Suprapubic skin (tissue), 4 donors: ENCODE results near the gene CHRM4. TPM values are rescaled to one million over a fixed set of nuclear protein-coding genes. Genes with fewer than 3 reads are reported as not detected.

Experiments used
- DNase-seq, 2 donors: peaks; one replicate each; pipeline ENCODE4 v3.0.0-alpha.2; 2019; ENCODE audit warnings: low spot score in 2 of 2
- H3K27ac ChIP-seq: fragments of 200-600 bp; sonication (generic); one replicate; pipeline ENCODE4 v1.5.1; 2019
- H3K27me3 ChIP-seq: fragments of 200-600 bp; sonication (generic); one replicate; pipeline ENCODE4 v1.5.1; 2019
- H3K36me3 ChIP-seq: fragments of 200-600 bp; sonication (generic); one replicate; pipeline ENCODE4 v1.5.1; 2019
- H3K4me1 ChIP-seq: fragments of 200-600 bp; sonication (generic); one replicate; pipeline ENCODE4 v1.5.1; 2019
- H3K4me3 ChIP-seq: fragments of 200-600 bp; sonication (generic); one replicate; pipeline ENCODE4 v1.5.1; 2019; ENCODE audit warnings: mild to moderate bottlenecking
- H3K9me3 ChIP-seq: fragments of 200-600 bp; sonication (generic); one replicate; pipeline ENCODE4 v1.5.1; 2019
- CTCF ChIP-seq, 2 donors: fragments of 200-600 bp in 1 of 2; fragments of 450-650 bp in 1 of 2; sonication (generic) in 1 of 2; IDR thresholded peaks; one replicate each; pipeline ENCODE4 v1.5.1; 2016 to 2019; ENCODE audit warnings: antibody characterized with exemption in 2 of 2, mild to moderate bottlenecking in 1 of 2, moderate library complexity in 1 of 2
- EP300 ChIP-seq: sonication (generic); formaldehyde crosslinking; IDR thresholded peaks from one replicate; pipeline ENCODE4 v1.6.1; 2017; ENCODE audit warnings: antibody characterized with exemption
- POLR2A ChIP-seq, 2 donors: fragments of 450-650 bp; IDR thresholded peaks; one replicate each; pipeline ENCODE4 v1.6.1; 2017; ENCODE audit warnings: antibody characterized with exemption in 2 of 2, mild to moderate bottlenecking in 2 of 2, moderate library complexity in 2 of 2
- POLR2AphosphoS5 ChIP-seq, 3 donors: sonication (generic); formaldehyde crosslinking; IDR thresholded peaks; one replicate each; pipeline ENCODE4 v1.6.1; 2017; ENCODE audit warnings: antibody characterized with exemption in 3 of 3
- WGBS: methylation state at CpG from one replicate; pipeline ENCODE4 v1.1.5; 2018; 5-methylcytosine and 5-hydroxymethylcytosine counted together
- total RNA-seq, 4 donors: library from RNA; depleted of rRNA; stranded (reverse); fragments of >200 nt; gene quantifications; one replicate each; pipeline ENCODE4 v1.1.0, GENCODE V29; 2016

Gene CHRM4
- total RNA-seq, 4 donors from 2014 or later = 0.80 to 3.0 (median 2.6) TPM

- DNase-seq = no peak
- H3K9me3 ChIP-seq = no peaks in the 10 kb centered on the region
- peaks cover 44% of the 10 kb centered on the region for H3K4me1 ChIP-seq
- H3K27ac ChIP-seq = no peak overlapping the region
- no peak for TF ChIP-seq POLR2AphosphoS5 (IDR thresholded peaks at IDR 0.05)
- TF ChIP-seq POLR2A (IDR thresholded peaks at IDR 0.05) = no peak
- TF ChIP-seq EP300 = no peak
- no peak for TF ChIP-seq CTCF (IDR thresholded peaks at IDR 0.05)
- H3K4me3 ChIP-seq = no peak overlapping the region
- H3K27me3 ChIP-seq = peaks cover 60% of the 10 kb centered on the region
- 27% methylated on average over 8 of the region's 24 CpGs for WGBS
- no peaks in the 10 kb centered on the region for H3K36me3 ChIP-seq
Measured at GRCh38 chr11:46387919-46388618, 3.5 kb downstream of the CHRM4 start.

- H3K27me3 ChIP-seq = peaks cover 58% of the 10 kb centered on the region
- no peak for TF ChIP-seq POLR2AphosphoS5 (IDR thresholded peaks at IDR 0.05)
- DNase-seq = no peak
Measured at GRCh38 chr11:46387456-46387855, 4.1 kb downstream of the CHRM4 start.

GRCh38 chr11:46386674-46387073 is 4.9 kb downstream of the CHRM4 start:
- Histone ChIP-seq H3K4me1 (peaks cover 42% of the 10 kb centered on the region), H3K36me3 (no peaks in the 10 kb centered on the region), H3K27me3 (peaks cover 50% of the 10 kb centered on the region), H3K4me3 (no peak overlapping the region), H3K27ac (no peak overlapping the region), H3K9me3 (no peaks in the 10 kb centered on the region)
- DNase-seq = no peak
- no peak for TF ChIP-seq CTCF (IDR thresholded peaks at IDR 0.05)
- TF ChIP-seq POLR2A (IDR thresholded peaks at IDR 0.05) = no peak
- TF ChIP-seq EP300 = no peak
- no peak for TF ChIP-seq POLR2AphosphoS5 (IDR thresholded peaks at IDR 0.05)
- WGBS = 91% methylated on average over 4 of the region's 4 CpGs

More at GRCh38 chr11:46387456-46387855, 4.1 kb downstream of the CHRM4 start:
- Histone ChIP-seq H3K27ac (no peak overlapping the region), H3K4me1 (peaks cover 42% of the 10 kb centered on the region), H3K4me3 (no peak overlapping the region), H3K36me3 (no peaks in the 10 kb centered on the region), H3K9me3 (no peaks in the 10 kb centered on the region)
- WGBS = 80% methylated on average over 5 of the region's 5 CpGs

- Histone ChIP-seq H3K9me3 (no peaks in the 10 kb centered on the region), H3K36me3 (no peaks in the 10 kb centered on the region), H3K4me3 (no peak overlapping the region), H3K27ac (no peak overlapping the region), H3K4me1 (peaks cover 42% of the 10 kb centered on the region), H3K27me3 (peaks cover 44% of the 10 kb centered on the region)
- TF ChIP-seq CTCF (IDR thresholded peaks at IDR 0.05) = no peak
- TF ChIP-seq POLR2AphosphoS5 (IDR thresholded peaks at IDR 0.05) = no peak
- 92% methylated on average over 24 of the region's 25 CpGs for WGBS
- no peak for DNase-seq
Measured at GRCh38 chr11:46386005-46386578, 5.5 kb downstream of the CHRM4 start.

- no peak for TF ChIP-seq POLR2AphosphoS5 (IDR thresholded peaks at IDR 0.05)
- no peak for TF ChIP-seq POLR2A (IDR thresholded peaks at IDR 0.05)
- no peak for TF ChIP-seq EP300
- TF ChIP-seq CTCF (IDR thresholded peaks at IDR 0.05) = no peak
Measured at GRCh38 chr11:46385169-46386004, 6.2 kb downstream of the CHRM4 start.

More at GRCh38 chr11:46385169-46386004, 6.2 kb downstream of the CHRM4 start:
- Histone ChIP-seq H3K36me3 (no peaks in the 10 kb centered on the region), H3K27me3 (peaks cover 37% of the 10 kb centered on the region), H3K4me1 (peaks cover 41% of the 10 kb centered on the region), H3K27ac (no peak overlapping the region), H3K4me3 (no peak overlapping the region), H3K9me3 (no peaks in the 10 kb centered on the region)
- DNase-seq = no peak
- WGBS = 93% methylated on average over 26 of the region's 47 CpGs
